ENCODE data around the gene MRPL4. TPM values are rescaled to one million over a fixed set of nuclear protein-coding genes. Genes with fewer than 3 reads are reported as not detected.

Gene MRPL4
- total and polyA plus RNA-seq, 7 donors: 54.9 to 191 (median 78.1) TPM

DNA sequence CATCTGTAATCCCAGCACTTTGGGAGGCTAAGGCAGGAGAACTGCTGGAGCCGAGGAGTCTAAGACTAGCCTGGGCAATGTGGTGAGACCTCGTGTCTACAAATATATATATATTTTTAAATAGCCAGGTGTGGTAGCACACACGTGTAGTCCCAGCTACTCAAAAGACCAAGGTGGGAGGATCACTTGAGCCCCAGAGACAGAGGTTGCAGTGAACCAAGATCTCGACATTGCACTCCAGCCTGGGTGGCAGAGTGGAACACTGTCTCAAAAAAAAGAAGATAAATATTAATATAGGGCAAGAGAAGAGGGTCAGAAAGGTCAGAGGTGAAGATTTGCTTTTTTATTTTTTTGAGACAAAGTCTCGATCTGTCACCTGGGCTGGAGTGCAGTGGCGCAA is 5.5 kb upstream of the MRPL4 start:
- Histone ChIP-seq H3K27me3 (ENCODE audit: insufficient read depth in 3 of 3, low read length in 2 of 3) (no peaks in the 10 kb centered on the region), H3K27ac (no peak overlapping the region), H3K36me3 (ENCODE audit: insufficient read depth in 1 of 2, low read depth in 1 of 2) (no peaks in the 10 kb centered on the region), H3K4me3 (no peak overlapping the region), H3K4me1 (no peaks in the 10 kb centered on the region), H3K9me3 (no peaks in the 10 kb centered on the region)
- DNase-seq (no peak), ATAC-seq (no peak)
- 82 to 85% (median 84%) methylated on average over 6 of the region's 6 CpGs for WGBS, 3 donors
- TF ChIP-seq, protein P1, sequence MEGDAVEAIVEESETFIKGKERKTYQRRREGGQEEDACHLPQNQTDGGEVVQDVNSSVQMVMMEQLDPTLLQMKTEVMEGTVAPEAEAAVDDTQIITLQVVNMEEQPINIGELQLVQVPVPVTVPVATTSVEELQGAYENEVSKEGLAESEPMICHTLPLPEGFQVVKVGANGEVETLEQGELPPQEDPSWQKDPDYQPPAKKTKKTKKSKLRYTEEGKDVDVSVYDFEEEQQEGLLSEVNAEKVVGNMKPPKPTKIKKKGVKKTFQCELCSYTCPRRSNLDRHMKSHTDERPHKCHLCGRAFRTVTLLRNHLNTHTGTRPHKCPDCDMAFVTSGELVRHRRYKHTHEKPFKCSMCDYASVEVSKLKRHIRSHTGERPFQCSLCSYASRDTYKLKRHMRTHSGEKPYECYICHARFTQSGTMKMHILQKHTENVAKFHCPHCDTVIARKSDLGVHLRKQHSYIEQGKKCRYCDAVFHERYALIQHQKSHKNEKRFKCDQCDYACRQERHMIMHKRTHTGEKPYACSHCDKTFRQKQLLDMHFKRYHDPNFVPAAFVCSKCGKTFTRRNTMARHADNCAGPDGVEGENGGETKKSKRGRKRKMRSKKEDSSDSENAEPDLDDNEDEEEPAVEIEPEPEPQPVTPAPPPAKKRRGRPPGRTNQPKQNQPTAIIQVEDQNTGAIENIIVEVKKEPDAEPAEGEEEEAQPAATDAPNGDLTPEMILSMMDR (IDR thresholded peaks at IDR 0.05): no peak
- intact Hi-C loops (cut with DNase I): no loop called here

DNA sequence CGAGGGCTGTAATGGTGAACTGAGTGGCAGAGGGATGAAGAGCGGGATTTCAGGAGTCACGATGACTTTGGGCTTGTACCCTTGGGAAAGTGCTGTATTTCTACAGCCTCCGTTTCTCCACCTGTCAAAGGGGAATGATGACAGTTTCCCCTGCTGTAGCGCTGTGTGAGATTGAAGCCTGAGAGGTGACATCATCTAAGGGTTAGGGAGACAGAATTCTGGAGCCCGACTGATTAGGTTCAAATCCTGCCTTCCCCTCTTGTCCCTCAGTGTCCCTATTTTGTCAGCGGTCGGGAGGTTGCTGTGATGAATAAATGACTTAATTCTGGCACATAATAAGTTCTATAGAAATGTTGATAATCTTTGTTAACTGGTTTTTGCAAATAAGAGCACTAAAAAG is 693 bp downstream of the MRPL4 start:
- Histone ChIP-seq H3K27ac (peak overlapping the region; percentile 89), H3K36me3 (ENCODE audit: insufficient read depth in 1 of 2, low read depth in 1 of 2) (peaks cover 2 to 44% of the 10 kb centered on the region in 2 donors), H3K4me3 (peak overlapping the region; percentile 93), H3K4me1 (peaks cover 4% of the 10 kb centered on the region), H3K27me3 (ENCODE audit: insufficient read depth in 3 of 3, low read length in 2 of 3) (no peaks in the 10 kb centered on the region), H3K9me3 (no peaks in the 10 kb centered on the region)
- ATAC-seq: no peak
- intact Hi-C loops (cut with DNase I): loop anchor here in 1 of 2 donors (5.0 kb wide), 2 partner anchors 135 to 320 kb away; partner anchors contain the start of gene EIF3G
- 21 to 23% (median 22%) methylated on average over 8 of the region's 8 CpGs for WGBS, 3 donors
- TF ChIP-seq, protein P1 (IDR thresholded peaks at IDR 0.05): no peak
- DNase-seq: no peak

DNA sequence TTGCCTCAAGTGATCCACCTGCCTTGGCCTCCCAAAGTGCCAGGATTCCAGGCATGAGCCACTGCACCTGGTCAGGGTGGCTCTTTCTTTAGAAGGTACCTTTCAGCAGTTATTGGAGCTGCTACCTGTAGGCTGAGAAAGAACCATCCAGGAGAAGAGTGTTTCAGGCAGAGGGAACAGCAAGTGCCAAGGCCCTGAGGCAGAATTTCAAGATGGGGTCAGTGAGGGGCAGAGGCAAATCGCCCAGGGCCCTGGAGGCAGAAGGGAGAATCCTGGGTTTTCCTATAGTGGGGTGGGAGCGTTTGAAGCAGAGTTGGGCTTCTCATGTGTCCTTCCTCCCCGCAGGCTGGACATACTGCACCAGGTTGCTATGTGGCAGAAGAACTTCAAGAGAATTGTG is 2.2 kb downstream of the MRPL4 start:
- 94 to 100% (median 94%) methylated on average over 3 of the region's 3 CpGs for whole genome bisulfite sequencing, 3 donors
- Histone ChIP-seq H3K36me3 (ENCODE audit: insufficient read depth in 1 of 2, low read depth in 1 of 2) (peaks cover 2 to 56% of the 10 kb centered on the region in 2 donors), H3K9me3 (no peaks in the 10 kb centered on the region), H3K4me3 (no peak overlapping the region), H3K27me3 (ENCODE audit: insufficient read depth in 3 of 3, low read length in 2 of 3) (no peaks in the 10 kb centered on the region), H3K4me1 (peaks cover 4% of the 10 kb centered on the region), H3K27ac (no peak overlapping the region)
- ATAC-seq (no peak), DNase-seq (no peak)
- TF ChIP-seq, protein P1 (IDR thresholded peaks at IDR 0.05): no peak
- intact Hi-C loops (cut with DNase I): loop anchor here in 1 of 2 donors (5.0 kb wide), 2 partner anchors 137 to 322 kb away; partner anchors contain the start of gene EIF3G

DNA sequence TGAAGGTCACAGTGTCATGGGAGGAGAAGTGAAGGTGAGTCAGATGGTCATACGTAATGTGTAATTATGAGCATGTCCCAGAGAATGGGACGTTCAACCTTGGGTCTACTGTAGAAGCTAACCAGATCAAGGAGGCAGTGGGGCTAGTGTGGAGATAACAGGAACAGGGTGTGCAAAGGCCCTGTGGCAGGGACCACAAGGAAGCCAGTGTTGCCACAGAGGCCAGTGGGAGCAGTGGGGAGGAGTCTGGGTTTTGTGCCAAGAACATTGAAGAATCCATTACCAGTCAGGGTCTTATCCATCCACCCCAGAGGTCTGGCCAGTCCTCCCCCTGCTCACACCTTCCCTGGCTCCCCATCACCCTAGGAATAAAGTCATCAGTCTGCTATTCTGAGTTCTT is 3.3 kb downstream of the MRPL4 start:
- intact Hi-C loops (cut with DNase I): no loop called here
- Histone ChIP-seq H3K36me3 (ENCODE audit: insufficient read depth in 1 of 2, low read depth in 1 of 2) (peaks cover 2 to 66% of the 10 kb centered on the region in 2 donors), H3K4me3 (no peak overlapping the region), H3K27me3 (ENCODE audit: insufficient read depth in 3 of 3, low read length in 2 of 3) (no peaks in the 10 kb centered on the region), H3K4me1 (peaks cover 4% of the 10 kb centered on the region), H3K9me3 (no peaks in the 10 kb centered on the region), H3K27ac (no peak overlapping the region)
- ATAC-seq (no peak), DNase-seq (no peak)
- 84 to 95% (median 88%) methylated on average over 2 of the region's 2 CpGs for WGBS, 3 donors
- TF ChIP-seq, protein P1 (IDR thresholded peaks at IDR 0.05): no peak

DNA sequence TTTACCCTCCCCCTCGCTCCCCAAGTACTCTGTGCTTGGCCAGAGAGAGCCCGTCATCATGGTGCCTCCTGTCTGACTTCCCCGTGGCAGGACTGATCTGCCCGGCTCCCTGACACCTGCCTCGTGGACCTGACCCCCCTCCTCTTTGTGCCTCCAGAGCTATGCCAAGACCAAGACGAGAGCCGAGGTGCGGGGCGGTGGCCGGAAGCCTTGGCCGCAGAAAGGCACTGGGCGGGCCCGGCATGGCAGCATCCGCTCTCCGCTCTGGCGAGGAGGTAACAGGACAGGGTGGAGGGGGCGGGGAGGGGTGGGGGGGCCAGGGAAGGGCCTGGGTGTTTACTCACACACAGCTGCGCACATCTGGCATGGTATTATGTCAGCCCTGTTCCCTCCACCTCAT is 4.5 kb downstream of the MRPL4 start:
- DNase-seq (no peak), ATAC-seq (no peak)
- peaks cover 4% of the 10 kb centered on the region for H3K4me1 ChIP-seq
- H3K9me3 ChIP-seq: no peaks in the 10 kb centered on the region
- intact Hi-C loops (cut with DNase I): no loop called here
- 64 to 78% (median 65%) methylated on average over 16 to 18 of the region's 18 CpGs for WGBS, 3 donors
- TF ChIP-seq, protein P1 (IDR thresholded peaks at IDR 0.05): no peak
- peaks cover 2 to 66% of the 10 kb centered on the region in 2 donors for H3K36me3 ChIP-seq (ENCODE audit: insufficient read depth in 1 of 2, low read depth in 1 of 2)
- H3K4me3 ChIP-seq: no peak overlapping the region
- no peaks in the 10 kb centered on the region for H3K27me3 ChIP-seq (ENCODE audit: insufficient read depth in 3 of 3, low read length in 2 of 3)
- no peak overlapping the region for H3K27ac ChIP-seq

Measured in psoas muscle (tissue), 8 donors.